HPDE6-E6E7 (cell line): ENCODE results near the gene RFX7.
"Not testable (repeated sequence)": the region's sequence is repeated elsewhere in the genome, so short reads cannot be mapped to it uniquely, and the experiment has no call there.

Experiments used
- DNase-seq: peaks from one replicate; pipeline ENCODE4 v3.0.0; 2011; ENCODE audit warnings: missing footprints; ENCODE audit errors: extremely low spot score

RFX7 gene

DNA sequence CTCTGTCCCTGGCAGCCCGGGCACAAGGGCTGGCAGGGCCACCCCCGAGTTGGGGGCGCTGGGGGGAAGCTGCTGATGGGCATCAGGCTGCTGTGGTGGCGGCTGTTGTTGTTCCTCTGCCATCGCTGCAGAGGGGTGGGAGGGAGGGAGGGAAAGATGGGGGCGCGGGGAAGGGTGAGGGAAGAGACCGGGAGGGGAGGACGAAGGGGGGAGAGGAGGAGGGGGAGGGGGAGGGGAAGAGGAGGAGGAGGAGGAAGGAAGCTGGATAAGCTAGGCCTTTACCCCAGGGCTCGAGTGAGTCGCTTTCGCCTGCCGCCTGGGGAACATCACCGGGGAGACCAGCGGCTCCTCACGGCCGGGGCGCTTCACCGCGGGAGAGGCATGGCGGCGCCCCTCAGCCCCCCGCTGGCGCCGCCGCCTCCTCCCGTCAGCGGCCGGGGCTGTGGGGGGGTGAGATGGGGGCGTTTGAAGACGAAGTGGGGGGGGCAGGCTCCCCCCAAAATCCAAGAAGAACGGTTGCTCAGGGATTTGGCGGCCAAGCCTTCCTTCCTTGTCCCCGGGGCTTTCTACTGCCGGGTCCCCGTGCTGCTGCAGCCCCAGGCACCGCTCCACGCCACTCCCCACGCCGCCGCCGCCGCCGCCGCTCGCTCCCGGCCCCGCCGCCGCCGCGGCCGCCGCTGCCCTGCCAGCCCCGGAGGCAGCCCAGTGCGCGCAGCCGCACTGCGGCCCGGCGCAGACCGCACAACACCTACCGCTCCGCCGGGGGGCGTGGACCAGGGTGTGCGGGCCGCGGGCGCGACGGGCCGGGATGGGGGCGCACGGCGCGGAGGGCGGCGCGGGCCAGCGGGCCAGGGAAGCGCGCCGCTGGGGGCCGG is at the start of gene RFX7:
Gene RFX7, minus strand, starts transcription at position 717 of the 875 bp plus-strand sequence. Its CDS starts 594 bp downstream, at position 123.
- DNase-seq, result peak; percentile 70

DNA sequence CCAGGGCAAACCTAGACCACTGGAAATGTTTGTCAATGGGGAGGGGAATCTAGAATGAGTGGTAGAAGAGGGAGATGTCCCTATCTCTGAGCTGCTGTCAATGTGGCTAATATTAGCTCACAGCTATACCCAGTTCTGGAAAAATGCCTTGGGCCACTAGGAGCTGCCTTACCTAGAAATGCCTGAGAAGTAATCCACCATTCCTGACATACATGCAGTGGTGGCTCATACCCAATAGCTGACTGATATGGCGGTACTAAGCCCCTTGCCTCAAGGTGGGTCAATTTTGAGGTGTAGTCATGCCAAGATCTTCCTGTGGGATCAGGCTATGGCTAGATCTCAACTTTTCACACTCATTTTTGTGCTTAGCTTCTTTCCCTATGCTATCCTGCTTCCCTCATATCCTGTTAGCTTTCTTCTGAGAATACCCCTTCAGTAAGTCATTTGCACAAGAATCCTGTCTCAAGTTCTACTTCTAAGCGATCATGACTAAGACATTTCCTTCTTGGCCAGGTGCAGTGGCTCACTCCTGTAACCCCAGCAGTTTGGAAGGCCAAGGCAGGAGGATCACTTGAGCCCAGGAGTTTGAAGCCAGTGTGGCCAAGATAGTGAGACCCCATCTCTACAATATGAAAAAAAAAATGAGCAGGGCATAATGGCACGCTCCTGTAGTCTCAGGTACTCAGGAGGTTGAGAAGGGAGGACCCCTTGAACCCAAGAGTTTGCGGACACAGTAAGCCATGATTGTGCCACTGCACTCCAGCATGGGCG is 49.1 kb upstream of the RFX7 start:
- DNase-seq, result no peak

DNA sequence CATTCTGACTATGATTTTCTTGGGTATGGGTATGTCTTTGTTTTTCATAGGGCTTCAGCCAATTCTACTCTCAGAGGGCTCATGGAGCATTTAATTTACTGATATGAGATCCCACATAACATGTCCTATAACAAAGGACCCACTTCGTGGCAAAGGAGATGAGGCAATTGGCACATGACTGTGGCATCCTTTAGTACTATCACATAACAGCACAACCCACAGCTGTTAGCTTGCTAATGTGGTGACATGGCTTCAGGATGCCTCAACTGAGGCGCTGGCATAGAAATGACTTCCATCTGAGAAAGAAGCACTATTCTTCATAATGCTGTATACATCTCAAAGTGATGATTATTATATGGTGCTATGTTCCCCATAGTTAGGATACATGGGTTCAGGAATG is 48.1 kb upstream of the RFX7 start:
- no peak for DNase-seq

DNA sequence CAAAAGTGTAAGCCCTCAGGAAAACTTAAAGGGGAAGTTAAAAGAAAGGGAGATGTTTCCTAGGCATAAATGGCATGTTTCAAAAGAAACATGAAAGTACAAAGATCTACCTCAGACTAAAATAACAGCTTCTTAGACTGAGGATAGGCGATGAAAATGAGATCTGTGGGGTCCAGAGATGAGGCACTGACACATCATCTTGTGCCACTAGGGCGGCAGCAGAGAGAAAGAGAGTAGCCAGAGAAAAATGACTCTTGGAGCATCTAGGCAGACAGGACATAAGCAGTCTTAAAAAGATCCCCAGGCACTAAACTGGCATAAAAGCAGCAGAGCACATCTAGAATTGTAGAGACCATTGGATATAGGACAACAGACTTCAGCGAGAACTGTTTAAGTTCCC is 42.5 kb upstream of the RFX7 start:
- DNase-seq, result no peak

DNA sequence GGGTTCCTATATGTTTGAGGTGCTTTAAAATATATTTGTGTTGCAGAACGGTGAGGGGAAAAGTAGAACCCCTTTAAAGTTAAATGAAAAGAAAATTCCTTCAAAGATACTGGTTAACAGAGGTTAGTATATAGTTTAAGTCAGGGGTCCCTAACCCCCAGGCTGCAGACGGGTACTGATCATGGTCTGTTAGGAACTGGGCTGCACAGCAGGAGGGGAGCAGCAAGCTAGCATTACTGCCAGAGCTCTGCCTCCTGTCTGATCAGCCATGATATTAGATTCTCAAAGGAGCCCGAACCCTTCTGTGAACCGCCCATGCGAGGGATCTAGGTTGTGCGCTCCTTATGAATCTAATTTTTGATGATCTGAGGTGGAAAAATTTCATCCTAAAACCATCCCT is 37.5 kb upstream of the RFX7 start:
- no peak for DNase-seq

DNA sequence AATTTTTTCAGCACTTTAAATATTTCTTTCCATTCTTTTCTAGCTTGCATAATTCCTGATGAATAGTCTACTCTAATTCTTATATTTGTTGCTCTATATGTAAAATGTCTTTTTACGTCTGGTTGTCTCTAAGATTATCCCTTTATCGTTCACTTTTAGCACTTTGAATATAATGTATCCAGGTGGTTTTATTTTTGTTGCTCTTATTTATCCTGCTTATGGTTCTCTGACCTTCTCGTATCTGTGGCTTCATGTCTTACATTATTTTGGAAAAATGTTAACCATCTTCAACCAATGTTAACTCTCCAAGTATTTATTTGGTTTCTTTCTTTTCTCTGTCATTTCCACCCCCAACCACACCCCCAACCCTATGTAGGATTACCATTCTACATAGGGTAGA is 30.0 kb upstream of the RFX7 start:
- no peak for DNase-seq

DNA sequence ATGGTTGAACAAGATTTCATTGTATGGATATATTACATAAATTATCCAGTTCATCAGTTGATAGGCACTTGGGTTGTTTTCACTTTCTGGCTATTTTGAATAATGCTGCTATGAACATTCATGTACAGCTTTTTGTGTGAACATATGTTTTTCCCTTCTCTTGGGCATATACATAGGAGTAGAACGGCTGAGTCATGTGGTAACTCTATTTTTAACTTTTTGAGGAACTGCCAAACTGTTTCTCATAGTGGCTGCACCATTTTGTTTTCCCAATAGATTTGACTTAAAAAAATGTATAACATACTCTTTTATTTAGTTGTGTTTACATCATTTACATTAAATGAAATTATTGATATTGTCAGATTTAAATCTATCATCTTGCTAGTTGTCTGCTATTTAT is 28.8 kb upstream of the RFX7 start:
- no peak for DNase-seq

DNA sequence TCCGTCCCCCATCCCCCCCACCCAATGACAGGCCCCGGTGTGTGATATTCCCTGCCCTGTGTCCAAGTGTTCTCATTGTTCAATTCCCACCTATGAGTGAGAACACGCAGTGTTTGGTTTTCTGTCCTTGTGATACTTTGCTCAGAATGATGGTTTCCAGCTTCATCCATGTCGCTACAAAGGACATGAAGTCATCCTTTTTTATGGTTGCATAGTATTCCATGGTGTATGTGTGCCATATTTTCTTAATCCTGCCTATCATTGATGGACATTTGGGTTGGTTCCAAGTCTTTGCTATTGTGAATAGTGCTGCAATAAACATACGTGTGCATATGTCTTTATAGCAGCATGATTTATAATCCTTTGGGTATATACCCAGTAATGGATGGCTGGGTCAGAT is 22.8 kb upstream of the RFX7 start:
- not testable (repeated sequence) for DNase-seq

DNA sequence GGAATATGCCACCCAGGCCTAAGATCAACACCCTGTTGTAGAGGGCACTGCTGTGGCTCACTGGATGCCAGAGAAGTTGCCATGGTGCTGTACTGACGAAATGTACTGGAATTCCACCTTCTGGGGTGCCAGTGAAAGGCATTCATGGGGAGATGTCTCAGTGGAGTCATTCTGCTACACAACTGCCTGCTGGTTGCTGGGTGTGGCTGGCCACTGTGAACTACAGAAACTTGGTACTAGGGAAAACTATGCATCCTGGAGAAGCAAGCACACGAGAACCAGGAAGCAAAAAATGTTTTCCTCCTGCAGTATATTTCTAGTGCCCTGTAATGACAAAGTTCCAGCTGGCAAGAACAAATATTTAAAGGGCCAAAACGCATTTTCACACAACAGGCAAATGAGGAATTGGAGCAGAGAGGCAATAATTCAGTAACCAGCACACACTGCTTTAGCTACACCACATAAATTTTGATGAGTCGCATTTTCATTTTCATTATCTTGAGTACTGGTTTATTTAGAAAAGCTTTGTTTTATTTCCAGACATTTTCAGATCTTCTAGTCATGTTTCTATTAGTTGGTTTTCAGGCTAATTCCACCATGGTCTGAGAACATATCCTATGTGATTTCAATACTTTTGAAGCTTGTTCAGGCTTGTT is 18.3 kb upstream of the RFX7 start:
- DNase-seq, result no peak

DNA sequence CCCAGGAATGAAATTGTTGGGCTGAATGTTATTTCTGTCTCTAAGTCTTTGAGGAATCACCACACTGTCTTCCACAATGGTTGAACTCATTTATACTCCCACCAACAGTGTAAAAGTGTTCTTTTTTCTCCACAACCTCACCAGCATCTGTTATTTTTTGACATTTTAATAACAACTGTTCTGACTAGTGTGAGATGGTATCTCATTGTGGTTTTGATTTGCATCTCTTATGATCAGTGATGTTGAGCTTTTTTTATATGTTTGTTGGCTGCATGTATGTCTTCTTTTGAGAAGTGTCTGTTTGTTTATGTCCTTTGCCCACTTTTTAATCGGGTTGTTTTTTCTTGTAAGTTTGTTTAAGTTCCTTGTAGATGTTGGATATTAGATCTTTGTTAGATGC is 13.6 kb upstream of the RFX7 start:
- DNase-seq, result not testable (repeated sequence)

DNA sequence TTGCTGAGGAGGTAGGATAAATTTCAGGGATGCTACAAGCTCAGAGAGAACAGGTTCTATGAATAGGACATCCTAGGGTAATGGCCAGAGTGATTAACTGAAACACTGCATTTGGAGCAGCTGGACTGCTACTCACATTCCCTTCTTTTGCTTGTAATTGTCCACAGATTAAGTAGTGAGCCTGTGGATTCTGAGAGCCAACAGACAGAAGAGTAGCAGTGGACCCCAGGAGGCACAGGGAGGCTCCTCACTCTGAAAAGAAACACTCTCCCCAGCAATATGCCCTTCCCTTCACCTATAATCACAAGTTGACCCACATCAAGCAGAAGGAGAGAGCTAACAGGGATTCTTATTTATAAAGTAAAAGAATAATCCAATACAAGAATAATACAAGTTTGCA is 10.6 kb upstream of the RFX7 start:
- DNase-seq, result no peak

DNA sequence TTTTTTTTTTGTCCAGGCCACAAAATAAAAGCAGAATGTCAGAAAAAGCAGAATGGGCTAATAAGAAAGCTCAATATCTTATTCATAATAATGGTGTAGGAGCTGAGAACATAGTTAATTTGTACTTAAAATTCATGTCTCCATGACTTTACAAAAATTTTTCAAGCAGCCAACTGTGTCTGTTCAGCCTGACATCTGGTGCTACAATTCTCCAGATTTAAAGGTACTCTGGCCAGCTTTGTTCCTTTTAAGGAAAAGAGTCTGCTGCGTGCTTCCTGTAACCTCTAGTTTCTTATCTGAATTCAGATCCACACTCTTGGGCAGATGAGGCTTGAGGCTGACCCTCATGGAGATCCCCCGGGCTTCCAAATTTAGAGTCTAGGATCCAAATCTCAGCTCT is 8.7 kb upstream of the RFX7 start:
- no peak for DNase-seq

DNA sequence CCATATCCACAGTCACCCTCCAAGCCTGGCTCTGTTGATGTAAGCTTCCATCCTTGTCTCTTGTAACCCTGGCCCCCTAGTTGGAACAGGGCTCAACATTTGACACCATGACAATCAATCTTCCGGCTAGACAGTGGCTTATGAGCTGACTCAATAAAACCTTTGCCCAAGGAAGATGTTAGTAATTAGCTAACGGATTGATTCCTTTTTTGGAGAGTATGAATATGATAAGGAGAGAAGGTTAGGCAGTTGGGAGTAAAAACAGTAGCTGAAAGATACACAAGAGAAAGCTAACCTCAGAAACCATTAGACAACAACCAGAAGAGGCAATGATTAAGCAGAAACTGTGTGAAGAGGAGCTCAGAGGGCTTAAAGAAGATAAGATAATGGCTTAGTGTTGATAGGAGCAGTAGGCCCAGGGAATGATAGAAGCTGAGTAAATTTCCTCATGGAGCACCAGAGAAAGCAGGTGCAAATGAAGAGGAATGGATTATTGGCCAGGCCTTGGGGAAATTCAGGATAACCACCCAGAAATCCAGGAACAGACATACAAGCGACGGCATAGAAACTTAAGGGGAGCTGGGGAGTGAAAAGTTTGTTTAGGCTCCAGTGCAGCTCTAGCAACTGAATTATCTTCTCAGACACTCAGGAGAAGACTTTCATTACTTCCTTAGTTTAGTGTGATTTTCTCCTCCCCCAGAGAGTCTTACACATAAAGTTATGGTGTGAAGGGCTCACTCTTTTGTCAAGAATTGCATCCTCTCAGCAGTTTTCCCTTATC is 7.8 kb upstream of the RFX7 start:
- no peak for DNase-seq

DNA sequence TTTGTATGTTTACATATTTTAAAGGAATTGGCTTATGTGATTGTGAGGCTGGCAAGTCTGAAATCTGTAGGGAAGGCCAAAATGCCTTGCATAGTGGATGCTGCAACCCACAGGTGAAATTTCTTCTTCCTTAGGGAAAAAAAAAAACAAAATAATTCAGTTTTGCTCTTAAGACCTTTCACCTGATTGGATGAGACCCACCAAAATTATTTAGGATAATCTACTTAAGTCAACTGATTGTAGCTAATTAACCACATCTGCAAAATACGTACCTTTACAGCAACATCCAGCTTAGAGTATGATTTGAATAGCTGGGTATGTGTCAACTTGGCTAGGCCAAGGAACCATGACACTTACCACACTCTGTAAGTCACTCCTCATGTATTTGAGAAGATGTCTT is 6.9 kb upstream of the RFX7 start:
- no peak for DNase-seq

DNA sequence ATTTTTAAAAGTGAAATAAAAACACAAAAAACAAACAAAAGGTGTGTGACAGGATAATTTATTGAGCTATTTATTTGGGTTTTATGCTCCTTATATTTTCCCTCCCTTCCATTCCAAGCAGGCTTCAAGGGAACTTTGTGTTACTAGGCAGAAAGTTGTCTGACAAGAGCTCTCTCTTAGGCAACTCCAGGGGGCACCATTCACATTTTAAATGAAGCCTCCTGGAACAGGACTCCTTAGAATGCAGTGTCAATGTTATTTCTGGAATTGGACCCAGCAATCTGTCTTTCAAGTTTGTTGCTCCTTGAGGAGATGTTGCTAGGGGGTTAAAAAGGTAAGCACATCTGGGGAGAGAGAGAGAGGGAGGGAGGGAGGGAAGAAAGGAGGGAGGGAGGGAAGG is 5.4 kb upstream of the RFX7 start:
- DNase-seq, result peak; percentile 21

DNA sequence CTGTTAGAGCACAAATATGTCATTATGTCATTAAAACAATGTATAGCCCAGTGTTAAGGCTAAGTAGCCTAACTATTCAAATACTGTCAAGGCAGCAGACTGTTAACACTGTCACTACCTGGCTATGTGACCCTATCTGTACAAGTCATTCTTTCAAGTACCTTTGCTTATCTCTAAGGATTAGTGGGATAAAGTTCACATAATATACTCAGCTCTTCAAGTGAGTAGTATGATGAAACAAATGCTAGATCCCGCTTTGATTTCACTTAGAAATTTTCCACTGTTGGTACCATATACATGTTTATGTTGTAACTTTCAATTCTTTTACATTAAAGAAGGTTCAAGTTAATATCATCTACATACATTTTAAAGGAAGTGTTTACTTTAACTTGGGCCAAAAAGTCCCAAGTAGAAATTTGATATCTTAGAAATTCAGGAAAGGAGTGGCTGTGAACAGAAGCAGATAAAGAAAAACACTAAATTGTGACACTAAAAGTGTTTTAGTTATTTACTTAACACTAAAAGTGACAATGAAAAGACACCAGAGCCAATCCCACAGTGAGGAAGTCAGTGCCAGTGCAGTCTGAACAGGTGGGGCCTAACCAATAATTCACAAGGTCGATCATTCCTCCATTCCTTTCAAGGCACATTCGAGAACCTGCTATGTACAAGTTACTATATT is 4.8 kb upstream of the RFX7 start:
- DNase-seq, result no peak

DNA sequence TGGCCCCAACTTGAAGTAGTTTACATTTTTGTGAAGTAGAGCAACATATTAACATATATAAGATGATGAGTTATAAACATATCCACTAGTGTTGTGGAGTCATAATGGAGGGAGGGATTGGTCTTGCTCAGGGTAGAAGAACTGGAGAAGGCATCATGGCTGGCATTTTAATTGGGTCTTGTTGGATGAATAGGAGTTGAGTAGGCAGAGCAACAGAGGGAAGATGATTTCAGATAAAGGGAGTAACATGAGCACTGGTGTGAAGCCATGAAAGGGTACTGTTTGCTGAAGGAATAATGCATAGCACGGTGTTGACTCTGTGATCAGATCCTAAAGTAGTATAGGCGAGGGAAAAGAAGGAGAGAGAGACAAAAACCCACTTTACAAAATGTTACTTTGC is 3.6 kb upstream of the RFX7 start:
- DNase-seq, result no peak

DNA sequence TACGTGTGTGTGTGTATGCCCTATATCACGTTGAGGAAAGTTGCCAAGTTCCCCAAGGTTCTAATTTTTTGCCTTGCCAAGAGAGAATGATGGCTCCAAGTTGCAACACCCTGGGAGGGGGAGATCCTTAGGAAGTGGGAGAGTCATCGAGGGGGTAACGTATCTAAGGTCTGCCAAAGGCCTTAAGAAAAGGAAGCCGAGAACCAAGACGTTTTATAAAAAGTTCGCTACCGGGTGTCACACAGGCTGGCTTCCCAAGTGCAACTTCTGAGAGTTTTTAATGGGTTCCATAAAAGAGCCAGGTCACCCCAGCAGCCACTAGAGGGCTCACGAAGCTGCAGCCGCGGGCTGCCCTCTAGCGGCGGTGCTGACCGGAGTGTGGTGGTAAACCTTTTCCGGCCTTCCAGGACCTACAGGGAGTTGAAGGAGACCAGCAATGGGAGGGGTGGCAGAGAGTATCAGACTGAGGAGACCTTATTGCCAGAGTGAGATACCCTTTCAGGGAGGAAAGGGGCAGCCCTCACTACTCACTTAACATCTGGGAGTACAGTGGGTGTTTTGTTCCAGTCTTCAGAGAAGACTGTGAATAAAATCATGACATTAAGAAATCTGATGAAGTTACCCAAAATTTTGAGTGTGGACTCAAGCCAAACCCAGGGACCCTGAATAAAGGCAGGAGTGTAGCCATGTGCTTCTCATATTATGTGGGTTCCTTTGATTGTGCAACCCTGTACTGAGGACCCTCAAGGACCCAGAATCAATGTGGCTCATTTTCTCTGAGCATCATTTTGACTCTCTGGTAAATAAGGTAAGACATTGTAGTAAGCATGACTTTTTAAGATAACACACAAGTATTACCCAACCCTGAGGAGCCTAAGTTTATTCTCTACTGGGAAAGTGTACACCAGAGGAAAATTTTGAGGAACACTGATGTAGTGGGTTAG is 2.5 kb upstream of the RFX7 start:
- peak; percentile 77 for DNase-seq

DNA sequence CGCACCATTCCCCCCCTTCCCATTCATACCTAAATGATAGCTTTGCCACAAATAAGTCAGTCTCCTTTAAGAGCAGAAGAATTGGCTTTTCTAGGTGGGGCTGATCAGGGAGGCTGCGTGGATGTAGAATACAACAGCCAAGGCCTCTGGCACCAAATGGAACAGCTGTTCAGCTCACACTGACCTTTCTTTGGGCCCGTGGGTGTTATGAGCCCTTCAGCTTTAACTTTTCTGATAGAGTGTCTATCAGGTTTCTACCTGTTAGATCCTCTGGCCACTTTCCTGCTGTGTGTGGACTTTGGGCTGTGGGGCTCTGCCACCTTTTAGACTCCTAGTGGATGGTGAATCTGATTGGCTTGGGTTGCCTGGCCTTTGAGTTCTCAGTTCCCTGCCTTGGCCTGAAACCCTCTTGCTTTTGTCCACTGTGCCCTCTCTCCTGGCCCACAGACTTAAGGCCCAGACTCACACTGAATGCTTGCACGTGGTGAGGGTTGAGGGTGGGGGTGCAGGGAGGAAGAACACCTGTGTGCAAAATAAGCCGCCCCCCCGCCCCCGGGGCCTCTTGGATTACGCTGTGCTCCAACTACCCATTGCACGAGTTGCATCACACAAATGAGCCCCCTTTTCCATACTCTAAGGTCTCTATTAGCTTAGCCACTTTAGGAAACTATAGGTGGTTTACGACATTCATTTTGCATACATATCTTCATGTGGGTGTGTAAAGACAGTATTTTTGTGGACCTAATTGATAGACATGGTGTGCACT is 1.3 kb upstream of the RFX7 start:
- no peak for DNase-seq
